ENCODE results near the gene FAM118B.
"Not testable (repeated sequence)": the region's sequence is repeated elsewhere in the genome, so short reads cannot be mapped to it uniquely, and the experiment has no call there.

FAM118B gene

GRCh38 chr11:126232683-126233082 lies 21.1 kb downstream of the FAM118B start:
- H3K4me3 ChIP-seq (ENCODE audit: low read length): no peak overlapping the region
- H3K27ac ChIP-seq (ENCODE audit: low read depth, low read length): no peak overlapping the region
- H3K27me3 ChIP-seq (ENCODE audit: control insufficient read depth, insufficient read depth, low read length): no peaks in the 10 kb centered on the region
- H3K4me1 ChIP-seq (ENCODE audit: control insufficient read depth, insufficient read depth, low read length): no peaks in the 10 kb centered on the region
- H3K36me3 ChIP-seq (ENCODE audit: control insufficient read depth, insufficient read depth, low read length): peaks cover 5% of the 10 kb centered on the region
- H3K9ac ChIP-seq (ENCODE audit: low read length): no peak overlapping the region

- Histone ChIP-seq H3K4me3 (ENCODE audit: low read length) (no peak overlapping the region), H3K27ac (ENCODE audit: low read depth, low read length) (no peak overlapping the region), H3K4me1 (ENCODE audit: control insufficient read depth, insufficient read depth, low read length) (no peaks in the 10 kb centered on the region), H3K36me3 (ENCODE audit: control insufficient read depth, insufficient read depth, low read length) (peaks cover 5% of the 10 kb centered on the region), H3K9ac (ENCODE audit: low read length) (no peak overlapping the region), H3K27me3 (ENCODE audit: control insufficient read depth, insufficient read depth, low read length) (no peaks in the 10 kb centered on the region)
These were observed 21.8 kb downstream of the FAM118B start for GRCh38 chr11:126233391-126233790.

- H3K4me3 ChIP-seq (ENCODE audit: low read length): no peak overlapping the region
- H3K36me3 ChIP-seq (ENCODE audit: control insufficient read depth, insufficient read depth, low read length): no peaks in the 10 kb centered on the region
- H3K27ac ChIP-seq (ENCODE audit: low read depth, low read length): no peak overlapping the region
- no peaks in the 10 kb centered on the region for H3K4me1 ChIP-seq (ENCODE audit: control insufficient read depth, insufficient read depth, low read length)
- no peak overlapping the region for H3K9ac ChIP-seq (ENCODE audit: low read length)
- H3K27me3 ChIP-seq (ENCODE audit: control insufficient read depth, insufficient read depth, low read length): no peaks in the 10 kb centered on the region
These were observed 35.1 kb downstream of the FAM118B start for GRCh38 chr11:126246636-126247035.

- no peaks in the 10 kb centered on the region for H3K27me3 ChIP-seq (ENCODE audit: control insufficient read depth, insufficient read depth, low read length)
- no peak overlapping the region for H3K4me3 ChIP-seq (ENCODE audit: low read length)
- H3K36me3 ChIP-seq (ENCODE audit: control insufficient read depth, insufficient read depth, low read length): no peaks in the 10 kb centered on the region
- H3K4me1 ChIP-seq (ENCODE audit: control insufficient read depth, insufficient read depth, low read length): no peaks in the 10 kb centered on the region
- no peak overlapping the region for H3K27ac ChIP-seq (ENCODE audit: low read depth, low read length)
- H3K9ac ChIP-seq (ENCODE audit: low read length): no peak overlapping the region
These were observed 41.7 kb downstream of the FAM118B start for GRCh38 chr11:126253265-126253664.

GRCh38 chr11:126254819-126255218 lies 43.2 kb downstream of the FAM118B start:
- Histone ChIP-seq H3K36me3 (ENCODE audit: control insufficient read depth, insufficient read depth, low read length) (no peaks in the 10 kb centered on the region), H3K4me3 (ENCODE audit: low read length) (no peak overlapping the region), H3K27me3 (ENCODE audit: control insufficient read depth, insufficient read depth, low read length) (no peaks in the 10 kb centered on the region), H3K27ac (ENCODE audit: low read depth, low read length) (no peak overlapping the region), H3K4me1 (ENCODE audit: control insufficient read depth, insufficient read depth, low read length) (no peaks in the 10 kb centered on the region), H3K9ac (ENCODE audit: low read length) (no peak overlapping the region)

- not testable (repeated sequence) for H3K4me3 ChIP-seq (ENCODE audit: low read length); H3K36me3 ChIP-seq (ENCODE audit: control insufficient read depth, insufficient read depth, low read length); H3K27ac ChIP-seq (ENCODE audit: low read depth, low read length); H3K4me1 ChIP-seq (ENCODE audit: control insufficient read depth, insufficient read depth, low read length); H3K9ac ChIP-seq (ENCODE audit: low read length); H3K27me3 ChIP-seq (ENCODE audit: control insufficient read depth, insufficient read depth, low read length)
These were observed 43.9 kb downstream of the FAM118B start for GRCh38 chr11:126255507-126255906.

- H3K36me3 ChIP-seq (ENCODE audit: control insufficient read depth, insufficient read depth, low read length): peaks cover 3% of the 10 kb centered on the region
- H3K4me3 ChIP-seq (ENCODE audit: low read length): no peak overlapping the region
- H3K4me1 ChIP-seq (ENCODE audit: control insufficient read depth, insufficient read depth, low read length): no peaks in the 10 kb centered on the region
- no peak overlapping the region for H3K9ac ChIP-seq (ENCODE audit: low read length)
- H3K27me3 ChIP-seq (ENCODE audit: control insufficient read depth, insufficient read depth, low read length): no peaks in the 10 kb centered on the region
- H3K27ac ChIP-seq (ENCODE audit: low read depth, low read length): no peak overlapping the region
These were observed 44.6 kb downstream of the FAM118B start for GRCh38 chr11:126256216-126256615.

GRCh38 chr11:126257144-126257543 lies 45.6 kb downstream of the FAM118B start:
- Histone ChIP-seq H3K27ac (ENCODE audit: low read depth, low read length) (no peak overlapping the region), H3K4me3 (ENCODE audit: low read length) (no peak overlapping the region), H3K36me3 (ENCODE audit: control insufficient read depth, insufficient read depth, low read length) (peaks cover 9% of the 10 kb centered on the region), H3K27me3 (ENCODE audit: control insufficient read depth, insufficient read depth, low read length) (no peaks in the 10 kb centered on the region), H3K9ac (ENCODE audit: low read length) (no peak overlapping the region), H3K4me1 (ENCODE audit: control insufficient read depth, insufficient read depth, low read length) (no peaks in the 10 kb centered on the region)

- no peaks in the 10 kb centered on the region for H3K4me1 ChIP-seq (ENCODE audit: control insufficient read depth, insufficient read depth, low read length)
- no peak overlapping the region for H3K27ac ChIP-seq (ENCODE audit: low read depth, low read length)
- H3K9ac ChIP-seq (ENCODE audit: low read length): no peak overlapping the region
- H3K27me3 ChIP-seq (ENCODE audit: control insufficient read depth, insufficient read depth, low read length): no peaks in the 10 kb centered on the region
- no peak overlapping the region for H3K4me3 ChIP-seq (ENCODE audit: low read length)
- H3K36me3 ChIP-seq (ENCODE audit: control insufficient read depth, insufficient read depth, low read length): peaks cover 12% of the 10 kb centered on the region
These were observed 46.2 kb downstream of the FAM118B start for GRCh38 chr11:126257764-126258163.

GRCh38 chr11:126262216-126262615 lies 50.6 kb downstream of the FAM118B start:
- Histone ChIP-seq H3K4me3 (ENCODE audit: low read length) (no peak overlapping the region), H3K27ac (ENCODE audit: low read depth, low read length) (no peak overlapping the region), H3K27me3 (ENCODE audit: control insufficient read depth, insufficient read depth, low read length) (no peaks in the 10 kb centered on the region), H3K4me1 (ENCODE audit: control insufficient read depth, insufficient read depth, low read length) (no peaks in the 10 kb centered on the region), H3K9ac (ENCODE audit: low read length) (no peak overlapping the region), H3K36me3 (ENCODE audit: control insufficient read depth, insufficient read depth, low read length) (peaks cover 53% of the 10 kb centered on the region)

GRCh38 chr11:126263489-126263888 lies 51.9 kb downstream of the FAM118B start:
- H3K4me3 ChIP-seq (ENCODE audit: low read length): no peak overlapping the region

GRCh38 chr11:126265811-126266210 lies 54.2 kb downstream of the FAM118B start:
- Histone ChIP-seq H3K4me1 (ENCODE audit: control insufficient read depth, insufficient read depth, low read length) (peaks cover 6% of the 10 kb centered on the region), H3K27ac (ENCODE audit: low read depth, low read length) (no peak overlapping the region), H3K27me3 (ENCODE audit: control insufficient read depth, insufficient read depth, low read length) (no peaks in the 10 kb centered on the region), H3K9ac (ENCODE audit: low read length) (no peak overlapping the region), H3K4me3 (ENCODE audit: low read length) (no peak overlapping the region), H3K36me3 (ENCODE audit: control insufficient read depth, insufficient read depth, low read length) (peaks cover 53% of the 10 kb centered on the region)

More at GRCh38 chr11:126263489-126263888, 51.9 kb downstream of the FAM118B start:
- H3K36me3 ChIP-seq (ENCODE audit: control insufficient read depth, insufficient read depth, low read length): peaks cover 53% of the 10 kb centered on the region
- H3K4me1 ChIP-seq (ENCODE audit: control insufficient read depth, insufficient read depth, low read length): peaks cover 6% of the 10 kb centered on the region
- no peak overlapping the region for H3K9ac ChIP-seq (ENCODE audit: low read length)
- H3K27ac ChIP-seq (ENCODE audit: low read depth, low read length): no peak overlapping the region
- no peaks in the 10 kb centered on the region for H3K27me3 ChIP-seq (ENCODE audit: control insufficient read depth, insufficient read depth, low read length)

GRCh38 chr11:126267650-126268049 lies 56.1 kb downstream of the FAM118B start:
- Histone ChIP-seq H3K4me1 (ENCODE audit: control insufficient read depth, insufficient read depth, low read length) (peaks cover 6% of the 10 kb centered on the region), H3K4me3 (ENCODE audit: low read length) (peak overlapping the region; percentile 97), H3K27ac (ENCODE audit: low read depth, low read length) (peak overlapping the region; percentile 85), H3K27me3 (ENCODE audit: control insufficient read depth, insufficient read depth, low read length) (no peaks in the 10 kb centered on the region), H3K9ac (ENCODE audit: low read length) (peak overlapping the region; percentile 92), H3K36me3 (ENCODE audit: control insufficient read depth, insufficient read depth, low read length) (peaks cover 40% of the 10 kb centered on the region)

Data from rectal smooth muscle tissue (tissue), 1 donor.